Measurements from ENCODE around the gene GRID2IP.

GRCh38 chr7:6494365-6494764 lies 56.9 kb downstream of the GRID2IP start:
- TF ChIP-seq CTCF (IDR thresholded peaks at IDR 0.05): no peak
- no peak for TF ChIP-seq POLR2A (IDR thresholded peaks at IDR 0.05)

All from uterus (tissue), 2 donors.